Astrocyte of the spinal cord (primary cell): ENCODE results near the gene EDAR.

ENCODE experiments used
- DNase-seq: peaks from one replicate; pipeline ENCODE4 v3.0.0; 2011; ENCODE audit warnings: low read depth, low spot score
- H3K4me3 ChIP-seq: 2 replicates; pipeline ENCODE4 v1.5.1; 2011; ENCODE audit warnings: low read depth, mild to moderate bottlenecking, low read length, moderate library complexity
- CTCF ChIP-seq: IDR thresholded peaks from 2 replicates; pipeline ENCODE4 v1.5.1; 2012; ENCODE audit warnings: low read depth, mild to moderate bottlenecking, low read length, inconsistent platforms
- in situ Hi-C: cut with HindIII; loops from 2 replicates; pipeline ENCODE4 v1.10.0; 2017; ENCODE audit warnings: low sequenced_read_pairs

Gene EDAR

DNA sequence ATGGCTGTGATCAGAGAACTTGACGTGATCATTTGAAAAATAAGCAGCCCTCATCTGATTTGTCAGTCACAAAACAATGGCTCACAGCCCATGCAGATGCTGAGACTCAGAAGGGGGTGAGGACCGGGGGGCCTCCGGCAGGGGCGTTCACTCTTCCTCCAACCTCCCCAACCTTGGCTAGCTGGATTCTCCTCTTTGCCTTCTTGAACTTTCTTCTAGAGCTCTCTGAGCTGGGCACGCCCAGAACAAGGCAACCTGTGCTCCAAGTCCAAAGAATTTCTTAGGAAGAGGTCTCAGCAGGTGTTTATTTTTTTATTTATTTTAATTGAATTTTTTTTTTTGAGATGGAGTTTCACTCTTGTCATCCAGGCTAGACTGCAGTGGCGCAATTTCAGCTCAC is 16.4 kb downstream of the EDAR start:
- DNase-seq, result no peak
- in situ Hi-C loops, result no loop called here
- H3K4me3 ChIP-seq, result no peak overlapping the region
- TF ChIP-seq CTCF, result no peak

DNA sequence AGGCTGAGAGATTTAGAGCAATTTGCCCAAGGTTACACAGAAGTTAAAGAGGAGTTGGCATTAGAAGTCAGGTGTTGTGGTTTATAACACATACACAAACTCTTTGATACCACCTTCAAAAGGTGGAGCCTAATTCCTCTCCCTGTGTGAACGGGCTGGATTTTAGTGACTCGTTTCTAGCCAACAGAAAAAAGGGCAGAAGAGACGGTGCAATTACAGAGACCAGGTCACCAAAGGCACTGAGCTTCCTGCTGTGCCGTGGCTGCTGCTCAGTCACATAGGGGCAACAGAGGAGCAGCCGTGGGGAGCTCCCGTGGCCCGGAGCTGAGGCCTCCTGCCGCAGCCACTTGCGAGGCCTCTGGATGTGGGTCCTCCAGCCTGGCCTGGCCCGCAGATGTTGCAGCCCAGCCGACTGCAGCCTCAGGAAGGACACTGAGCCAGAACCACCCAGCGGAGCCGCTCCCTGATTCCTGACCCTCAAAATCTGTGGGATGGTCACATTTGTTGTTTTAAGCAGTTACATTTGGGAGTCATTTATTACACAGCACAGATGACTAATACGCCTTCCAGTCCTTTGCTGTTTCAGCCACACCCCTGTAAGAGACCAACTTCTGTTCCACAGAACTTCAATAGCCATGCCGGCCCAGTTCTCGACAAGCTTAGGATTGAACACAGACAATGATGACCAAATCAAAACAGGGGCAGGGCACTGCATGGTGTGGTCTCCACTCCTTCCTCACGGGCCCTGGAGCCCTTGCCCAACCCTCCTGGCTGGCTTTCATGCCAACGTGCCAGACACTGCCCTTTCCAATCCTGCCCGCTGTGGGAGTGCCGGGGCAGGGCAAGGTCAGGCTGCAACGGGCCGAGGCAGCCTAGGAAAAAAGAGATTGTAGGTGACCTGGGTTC is 17.1 kb downstream of the EDAR start:
- peak; percentile 9 for DNase-seq
- no peak overlapping the region for H3K4me3 ChIP-seq
- in situ Hi-C loops, result no loop called here
- TF ChIP-seq CTCF, result no peak

DNA sequence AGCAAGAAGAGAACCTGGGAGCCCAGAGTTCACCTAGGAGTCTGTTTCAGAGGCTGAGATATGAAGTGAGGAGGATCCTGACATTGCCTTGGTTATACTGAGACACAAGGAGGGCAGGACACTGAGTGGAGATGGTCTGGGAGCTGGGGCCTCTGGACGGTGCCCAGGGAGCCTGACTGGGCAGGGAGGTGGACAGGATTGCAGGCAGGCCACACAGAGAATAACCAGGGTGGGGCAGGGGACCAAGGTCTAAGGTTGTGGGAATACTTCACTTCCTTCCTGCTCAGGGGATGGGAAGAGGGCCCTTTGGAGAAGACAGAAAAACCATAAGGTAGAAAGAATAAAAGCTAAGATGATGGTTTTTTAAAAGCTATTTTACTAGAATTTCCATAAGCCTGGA is 18.7 kb downstream of the EDAR start:
- no peak for DNase-seq
- no peak for TF ChIP-seq CTCF
- no peak overlapping the region for H3K4me3 ChIP-seq
- in situ Hi-C loops, result no loop called here

DNA sequence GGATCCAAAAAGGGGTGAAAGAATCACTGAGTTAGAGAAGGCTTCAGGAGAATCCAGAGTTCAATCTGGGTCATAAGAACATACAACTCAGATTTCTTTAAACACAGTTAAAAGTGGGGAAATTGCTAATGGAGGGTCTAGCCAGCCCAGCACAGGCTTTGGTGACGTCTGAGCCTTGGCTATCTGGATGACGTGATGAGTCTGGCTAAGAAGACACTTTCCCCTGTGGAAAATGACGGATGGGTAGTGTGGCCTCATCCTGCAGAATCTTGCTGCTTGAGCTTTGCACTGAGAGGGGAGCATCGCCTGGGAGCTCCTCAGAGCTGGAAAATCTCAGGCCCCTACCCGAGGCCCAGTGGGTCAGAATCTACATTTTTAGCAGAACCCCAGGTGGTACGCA is 19.2 kb downstream of the EDAR start:
- in situ Hi-C loops, result no loop called here
- TF ChIP-seq CTCF, result no peak
- DNase-seq, result no peak
- H3K4me3 ChIP-seq, result no peak overlapping the region

GRCh38 chr2:108968619-108969018 is 20.4 kb downstream of the EDAR start:
- no peak for DNase-seq
- TF ChIP-seq CTCF, result no peak
- H3K4me3 ChIP-seq, result no peak overlapping the region
- in situ Hi-C loops, result no loop called here

DNA sequence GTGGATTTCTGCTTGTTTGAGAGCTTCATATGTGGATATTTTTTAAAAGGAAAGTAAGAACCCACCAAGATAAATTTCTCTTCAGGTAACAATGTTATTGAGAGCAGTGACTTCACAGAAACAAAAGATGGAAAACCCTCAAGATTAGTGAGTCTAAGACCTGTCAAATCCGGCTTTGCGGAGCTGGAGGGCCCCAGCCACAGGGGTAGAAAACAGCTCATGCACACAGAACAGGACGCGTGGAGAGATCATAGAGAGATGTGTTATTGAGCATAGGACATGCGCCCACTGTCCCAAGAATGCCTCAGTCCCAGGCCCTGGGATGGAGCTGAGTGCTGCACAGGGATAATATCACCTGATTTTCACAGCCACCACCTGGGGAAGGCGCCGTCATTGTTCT is 21.3 kb downstream of the EDAR start:
- TF ChIP-seq CTCF, result no peak
- in situ Hi-C loops, result no loop called here
- DNase-seq, result no peak
- no peak overlapping the region for H3K4me3 ChIP-seq
